M059J (cell line): ENCODE results near the gene CBX7. TPM values are rescaled to one million over a fixed set of nuclear protein-coding genes. Genes with fewer than 3 reads are reported as not detected.
"Not testable (repeated sequence)": the region's sequence is repeated elsewhere in the genome, so short reads cannot be mapped to it uniquely, and the experiment has no call there.

ENCODE experiments used
- DNase-seq: peaks from one replicate; pipeline ENCODE4 v3.0.0-alpha.2; 2012; ENCODE audit warnings: low read depth
- total RNA-seq: library from RNA; depleted of rRNA; stranded (reverse); fragments of >200 nt; shearing (Covaris generic); gene quantifications from 2 replicates; pipeline ENCODE4 v1.2.3, GENCODE V29; 2014

CBX7 gene
- total RNA-seq, 1 experiment from 2014 or later, result 3.0 TPM

DNA sequence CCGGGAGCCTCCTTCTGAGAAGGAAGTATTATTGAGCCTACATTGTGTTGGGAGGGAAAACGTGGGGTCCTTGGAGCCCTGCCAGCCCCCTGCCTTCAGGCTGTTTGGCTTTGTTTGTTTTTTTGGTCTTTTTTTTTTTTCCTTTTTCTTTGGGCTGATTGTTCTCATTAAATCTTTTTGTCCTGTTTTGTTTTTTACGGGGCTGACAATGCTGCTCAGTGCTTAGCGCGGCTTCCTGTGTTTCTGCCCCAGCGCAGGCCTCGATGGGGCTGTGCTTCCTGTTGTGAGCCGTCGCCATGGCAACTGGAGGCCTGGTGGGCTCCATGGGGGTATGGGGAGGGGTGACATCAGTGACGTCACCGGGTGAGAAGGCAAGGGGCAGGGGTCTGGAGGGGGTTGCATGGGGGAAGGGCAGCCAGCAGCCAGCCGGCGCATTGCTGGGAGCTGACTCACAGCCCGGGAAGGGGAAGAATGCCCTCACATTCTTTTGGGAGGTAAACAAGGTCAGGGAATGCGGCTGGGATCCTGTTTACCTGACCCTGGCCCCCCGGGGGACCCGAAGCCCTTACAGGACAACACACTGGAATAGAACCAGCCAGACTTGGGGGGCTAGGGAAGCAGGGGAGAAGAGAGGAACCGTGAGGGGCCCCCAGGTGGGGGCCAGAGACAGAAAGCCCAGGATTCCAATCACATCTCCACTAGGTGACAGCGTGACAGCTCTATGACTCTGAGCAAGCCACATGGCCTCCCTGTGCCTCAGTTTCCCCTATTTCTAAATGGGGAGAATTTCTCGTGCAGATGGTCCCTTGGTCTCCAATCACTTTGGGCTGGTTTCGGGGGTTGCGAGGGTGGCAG lies 22.2 kb upstream of the CBX7 start:
- DNase-seq, result peak; percentile 90

DNA sequence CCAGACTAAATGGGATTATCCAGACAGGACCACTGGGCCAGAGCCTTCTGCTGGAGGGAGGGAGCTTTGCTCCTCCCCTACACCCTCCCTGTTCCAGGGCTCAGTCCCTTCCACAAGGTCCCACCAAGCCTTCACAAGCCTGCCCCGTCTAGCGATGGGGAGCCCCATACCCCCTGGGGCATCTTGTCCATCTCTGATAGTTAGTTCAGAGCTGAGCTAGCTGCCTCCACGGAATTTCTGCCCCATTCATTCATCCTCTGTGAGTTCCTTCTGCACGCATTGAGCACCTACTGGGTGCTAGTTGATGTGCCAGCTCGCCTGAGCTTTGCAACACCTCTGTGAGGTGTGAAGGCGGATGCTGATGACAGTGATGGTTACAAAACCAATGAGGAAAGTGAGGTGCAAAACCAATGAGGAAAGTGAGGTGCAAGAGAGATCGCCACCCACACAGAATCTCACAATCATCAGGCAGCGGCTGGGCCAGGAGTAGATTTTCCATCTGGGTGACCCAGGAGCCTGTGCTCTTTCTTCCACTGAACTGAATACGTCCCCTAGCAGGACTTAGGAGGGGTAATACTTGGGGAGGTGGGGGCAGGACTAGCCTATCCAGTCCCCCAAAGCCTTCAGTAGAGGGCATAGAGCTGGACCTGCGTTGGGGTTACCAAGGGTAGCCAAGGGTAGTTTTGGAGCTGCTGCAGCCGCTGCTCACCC lies 21.5 kb upstream of the CBX7 start:
- DNase-seq, result peak; percentile 8

DNA sequence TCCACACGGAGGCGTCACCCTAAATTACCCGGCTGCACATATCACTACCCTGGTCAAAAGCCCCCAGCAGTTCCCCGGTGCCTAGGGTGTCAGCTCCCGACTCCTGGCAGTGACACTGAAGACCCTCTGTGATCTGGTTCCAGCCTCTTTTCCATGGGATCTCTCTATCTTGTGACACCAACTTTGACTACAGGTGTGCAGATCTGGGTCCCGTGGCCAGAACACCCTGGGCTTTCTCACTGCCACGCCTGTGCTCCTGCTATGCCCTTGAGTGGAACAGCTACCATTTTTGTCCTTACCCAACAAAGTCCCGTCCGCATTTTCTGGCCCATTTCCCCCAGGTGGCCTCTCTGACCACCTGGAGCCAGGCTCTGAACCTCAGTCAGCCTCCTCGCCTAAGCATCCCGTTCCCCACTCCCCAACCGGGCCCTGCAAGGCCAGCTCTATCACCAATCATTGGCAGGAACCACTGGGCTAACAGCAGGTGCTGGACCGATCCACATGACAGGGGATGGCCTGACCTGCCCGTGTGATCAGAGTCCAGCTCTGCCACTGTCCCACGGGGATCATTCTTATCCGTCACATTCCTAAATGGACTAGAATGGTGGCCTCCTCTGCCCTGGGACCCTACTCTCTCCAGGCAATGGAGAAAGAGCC lies 20.7 kb upstream of the CBX7 start:
- DNase-seq, result no peak

DNA sequence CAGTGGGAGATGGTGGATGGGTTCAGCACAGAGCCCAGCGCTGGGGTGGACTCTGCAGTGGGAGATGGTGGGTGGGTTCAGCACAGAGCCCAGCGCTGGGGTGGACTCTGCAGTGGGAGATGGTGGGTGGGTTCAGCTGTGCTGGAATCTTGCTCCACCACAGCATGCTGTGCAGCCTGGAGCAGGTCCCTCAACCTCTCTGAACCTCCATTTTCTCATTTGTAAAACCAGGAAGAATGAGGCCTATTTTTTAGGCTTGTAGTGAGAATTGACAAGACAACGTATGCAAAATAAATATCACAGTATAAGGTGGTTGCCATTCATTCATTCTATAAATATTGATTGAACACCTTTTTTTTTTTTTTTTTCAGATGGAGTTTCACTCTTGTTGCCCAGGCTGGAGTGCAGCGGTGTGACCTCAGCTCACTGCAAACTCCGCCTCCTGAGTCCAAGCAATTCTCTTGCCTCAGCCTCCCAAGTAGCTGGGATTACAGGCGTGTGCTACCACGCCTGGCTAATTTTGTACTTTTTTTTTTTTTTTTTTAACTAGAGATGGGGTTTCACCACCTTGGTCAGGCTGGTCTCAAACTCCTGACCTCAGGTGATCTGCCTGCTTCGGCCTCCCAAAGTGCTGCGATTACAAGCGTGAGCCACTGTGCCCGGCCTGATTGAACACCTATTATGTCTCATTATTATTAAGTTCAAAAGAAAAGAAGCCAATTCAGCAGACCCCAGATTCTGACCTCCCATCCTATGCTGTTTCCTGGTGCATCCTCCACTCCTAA lies 20.0 kb upstream of the CBX7 start:
- DNase-seq, result not testable (repeated sequence)

DNA sequence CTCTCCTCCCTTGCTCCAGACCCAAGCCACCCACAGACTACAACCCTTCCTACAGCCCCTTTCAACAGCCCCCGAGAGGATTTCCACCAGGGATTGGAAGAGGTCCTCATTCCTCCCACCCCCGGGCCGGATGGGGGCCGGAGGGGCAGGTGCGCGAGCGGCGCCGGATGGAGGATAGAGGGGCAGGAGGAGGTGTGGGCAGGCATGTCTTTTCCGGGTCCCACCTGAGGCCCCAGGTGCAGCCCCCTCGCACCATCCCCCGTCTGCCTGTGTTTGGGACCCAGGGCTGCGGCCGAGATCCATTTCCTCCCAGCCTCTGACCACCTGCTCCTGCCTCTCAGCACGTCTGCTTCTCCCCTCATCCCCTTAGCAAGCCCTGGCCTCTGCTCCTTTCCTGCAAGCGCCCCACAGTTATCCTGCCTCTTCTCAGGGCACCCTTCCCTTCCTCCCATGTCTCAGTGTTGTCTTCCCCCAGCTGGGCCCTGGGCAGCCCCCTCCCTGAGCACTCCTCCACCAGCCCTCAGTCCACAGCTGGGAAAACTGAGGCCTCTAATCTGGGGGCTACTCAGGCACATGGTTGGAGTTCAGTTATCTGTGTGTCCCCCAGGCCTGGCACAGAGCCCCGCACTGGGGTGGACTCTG lies 19.3 kb upstream of the CBX7 start:
- DNase-seq, result no peak

DNA sequence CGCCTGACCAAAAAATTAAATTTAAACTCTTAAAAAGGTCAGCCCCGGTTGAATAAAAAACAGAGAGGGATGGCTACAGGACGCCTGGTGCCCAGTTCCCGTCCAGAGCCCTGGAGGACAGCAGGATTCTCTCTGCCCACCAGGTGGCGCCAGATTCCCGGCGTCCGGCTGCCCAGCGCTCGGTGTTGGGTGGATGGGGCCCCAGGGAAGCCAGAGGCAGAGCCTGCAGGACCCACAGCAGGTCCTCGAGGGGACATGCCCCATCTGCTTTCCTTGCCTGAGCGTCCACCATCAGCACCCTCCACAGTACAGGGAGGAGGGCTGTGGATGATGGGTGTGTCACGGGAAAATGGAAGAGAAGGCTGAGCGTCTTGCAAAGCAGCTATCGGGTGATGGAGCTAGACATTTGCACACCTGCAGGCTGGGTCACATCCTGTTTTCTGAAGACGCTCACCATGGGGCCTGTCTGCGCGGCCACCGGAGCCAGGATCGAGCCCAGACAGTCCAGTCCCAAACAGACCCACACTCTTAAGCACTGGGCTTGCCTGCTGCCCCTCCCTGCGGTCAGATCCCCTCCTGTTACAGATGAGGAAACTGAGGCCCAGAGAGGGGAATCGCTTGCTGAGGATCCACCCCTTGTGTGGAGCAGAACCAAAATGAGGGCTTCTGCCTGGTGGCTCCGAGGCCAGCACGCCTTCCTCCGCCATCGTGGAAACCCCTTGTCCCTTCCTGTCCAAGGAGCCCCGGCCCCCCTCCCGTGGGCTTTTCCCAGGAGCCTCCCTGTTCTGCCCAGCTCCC lies 18.5 kb upstream of the CBX7 start:
- peak; percentile 63 for DNase-seq

DNA sequence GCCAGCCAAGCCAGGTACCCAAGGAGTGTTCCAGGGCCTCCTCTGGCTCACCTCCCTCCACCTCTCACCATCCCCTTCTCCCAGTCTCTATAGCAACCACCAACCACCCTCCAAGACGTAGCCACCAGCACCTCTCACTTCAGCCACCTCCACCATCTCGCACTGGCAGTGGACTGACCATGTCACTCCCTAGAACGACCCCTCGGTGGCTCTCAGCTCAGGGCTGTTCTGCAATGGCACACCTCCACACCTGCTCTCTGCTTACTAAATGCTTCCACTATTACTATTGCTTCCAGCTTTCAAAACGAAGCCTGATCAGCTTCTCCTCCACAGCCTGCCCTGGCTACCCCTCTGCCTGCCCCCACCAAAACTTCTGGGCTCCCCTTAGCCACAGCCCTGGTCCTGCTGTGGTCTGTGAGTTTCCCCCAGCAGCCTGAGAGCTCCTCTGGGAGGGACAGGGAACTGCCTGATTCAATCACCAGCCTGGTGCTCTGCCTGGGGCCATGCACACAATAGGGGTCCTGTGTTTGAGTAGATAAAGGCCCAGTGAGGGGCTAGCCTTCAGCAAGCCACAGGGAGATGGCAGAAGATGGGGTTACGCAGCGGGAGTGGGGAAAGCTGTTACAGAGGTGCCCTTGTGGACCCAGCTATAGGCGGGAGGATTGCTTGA lies 17.5 kb upstream of the CBX7 start:
- DNase-seq, result no peak

DNA sequence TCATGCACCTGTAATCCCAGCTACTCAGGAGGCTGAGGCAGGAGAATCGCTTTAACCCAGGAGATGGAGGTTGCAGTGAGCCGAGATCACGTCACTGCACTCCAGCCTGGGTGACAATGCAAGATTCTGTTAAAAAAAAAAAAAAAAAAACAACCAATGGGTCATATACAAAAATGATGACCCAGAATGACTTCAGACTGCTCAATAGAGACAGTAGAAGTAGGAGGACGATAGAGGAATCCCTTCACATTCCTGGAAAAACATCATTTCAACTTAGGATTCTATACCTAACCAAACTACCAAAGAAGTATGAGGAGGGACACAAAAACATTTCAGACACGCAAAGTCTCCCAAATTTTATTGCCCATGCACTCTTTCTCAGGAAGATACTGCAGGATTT lies 14.1 kb upstream of the CBX7 start:
- DNase-seq, result no peak

DNA sequence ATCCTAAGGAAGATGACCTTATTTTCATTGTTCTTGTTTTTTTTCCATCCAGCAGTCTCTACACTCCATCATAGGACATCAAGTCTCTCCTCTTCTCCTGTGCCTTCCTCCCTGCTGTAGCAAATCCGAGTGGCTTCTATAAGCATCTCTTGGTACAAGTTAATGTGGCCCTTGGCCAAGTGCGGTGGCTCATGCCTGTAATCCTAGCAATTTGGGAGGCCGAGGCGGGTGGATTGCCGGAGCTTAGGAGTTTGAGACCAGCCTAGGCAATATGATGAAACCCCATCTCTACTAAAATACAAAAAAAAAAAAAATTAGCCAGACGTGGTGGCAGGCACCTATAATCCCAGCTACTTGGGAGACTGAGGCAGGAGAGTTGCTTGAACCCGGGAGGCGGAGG lies 3.6 kb upstream of the CBX7 start:
- DNase-seq, result not testable (repeated sequence)

DNA sequence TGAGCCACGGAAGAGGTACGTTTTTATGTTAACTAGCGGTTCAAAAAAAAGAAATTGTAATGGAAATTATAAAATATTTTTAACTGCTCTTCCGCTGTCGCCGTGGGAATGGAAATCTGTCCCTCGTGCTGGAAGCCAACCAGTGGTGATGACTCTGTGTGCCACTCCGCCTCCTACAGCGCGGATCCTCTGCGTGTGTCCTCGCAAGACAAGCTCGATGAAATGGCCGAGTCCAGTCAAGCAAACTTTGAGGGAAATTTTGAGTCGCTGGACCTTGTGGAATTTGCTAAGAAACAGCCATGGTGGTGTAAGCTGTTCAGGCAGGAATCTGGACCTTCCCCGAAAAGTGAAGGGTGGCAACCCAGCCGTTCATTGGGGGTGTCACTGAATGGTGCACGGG lies 2.9 kb upstream of the CBX7 start:
- no peak for DNase-seq

DNA sequence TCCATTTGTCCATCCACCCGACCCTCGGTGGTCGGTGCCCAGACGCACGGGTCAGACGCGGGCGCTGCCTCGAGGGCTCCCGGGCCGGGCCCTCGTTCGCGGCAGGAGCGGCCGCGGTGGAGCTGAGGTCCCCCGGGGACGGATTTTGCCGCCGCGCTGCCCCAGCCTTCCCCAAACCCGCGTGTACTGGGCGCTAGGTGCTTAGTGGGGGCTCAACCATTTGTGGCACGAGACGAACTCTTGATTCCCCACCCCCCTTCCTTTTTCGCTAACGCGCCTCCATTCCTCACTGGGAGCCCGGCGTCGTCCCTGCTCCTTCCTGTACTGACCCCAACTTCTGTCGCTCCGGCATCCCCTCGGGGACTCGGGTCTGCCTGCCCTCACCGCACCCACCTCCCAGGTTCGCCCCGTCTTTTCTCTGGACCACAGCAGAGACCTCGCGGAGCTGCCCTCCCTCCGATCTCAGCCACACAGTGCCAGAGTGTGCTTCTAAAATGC lies 789 bp upstream of the CBX7 start:
- DNase-seq, result no peak

DNA sequence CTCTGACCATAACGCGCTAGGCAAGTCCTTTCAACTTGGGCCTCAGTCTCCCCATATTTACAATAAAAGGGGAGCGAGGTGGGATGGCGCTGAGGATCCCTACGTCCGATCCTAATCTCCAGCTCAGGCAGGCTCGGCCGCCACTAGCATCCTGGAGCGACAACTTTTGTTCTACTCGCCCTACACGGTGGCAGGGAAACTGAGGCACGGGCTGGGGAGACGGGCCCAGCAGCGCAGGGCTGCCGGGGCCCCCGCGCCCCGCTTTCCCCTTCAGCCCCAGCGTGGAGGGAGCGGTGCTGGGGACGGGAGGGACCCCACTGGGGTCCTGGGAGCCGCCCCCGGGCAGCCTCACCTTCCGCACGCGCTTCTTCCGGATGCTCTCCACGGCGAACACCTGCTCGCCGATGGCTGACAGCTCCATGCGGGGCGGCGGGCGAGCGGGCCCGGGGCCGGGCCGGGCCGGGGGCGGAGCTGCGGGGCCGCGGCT lies 413 bp downstream of the CBX7 start:
- DNase-seq, result no peak

DNA sequence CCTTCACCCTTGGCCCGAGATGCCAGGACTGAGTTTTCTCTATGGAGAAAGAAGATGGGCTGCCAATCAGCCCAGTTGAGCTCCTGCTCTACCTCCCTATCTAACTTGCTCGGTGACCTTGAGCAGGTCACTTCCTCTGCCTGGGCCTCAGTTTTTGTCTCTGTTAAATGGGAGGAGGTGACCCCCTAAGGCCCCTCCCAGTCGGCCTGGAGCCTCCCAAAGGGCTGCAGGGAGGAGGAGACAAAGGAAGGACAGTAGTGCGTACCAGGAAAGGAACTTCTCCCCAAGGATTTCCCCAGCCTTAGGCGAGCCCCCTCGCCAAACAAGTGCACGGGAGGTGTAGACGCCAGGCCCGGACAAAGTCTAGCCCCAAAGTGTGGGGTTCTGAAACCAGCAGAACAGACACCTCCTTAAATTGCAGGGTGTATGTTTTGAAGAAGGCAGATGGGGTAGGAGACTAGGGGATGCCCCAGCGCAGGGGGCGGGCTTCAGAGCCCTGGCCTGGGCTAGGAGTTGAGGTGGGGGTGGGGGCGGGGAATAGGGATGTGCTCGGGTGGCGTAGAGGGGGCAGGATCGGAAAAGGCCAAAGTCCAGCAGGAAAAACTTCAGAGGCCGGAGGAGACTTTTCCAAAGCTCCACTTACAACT lies 1.0 kb downstream of the CBX7 start:
- no peak for DNase-seq

DNA sequence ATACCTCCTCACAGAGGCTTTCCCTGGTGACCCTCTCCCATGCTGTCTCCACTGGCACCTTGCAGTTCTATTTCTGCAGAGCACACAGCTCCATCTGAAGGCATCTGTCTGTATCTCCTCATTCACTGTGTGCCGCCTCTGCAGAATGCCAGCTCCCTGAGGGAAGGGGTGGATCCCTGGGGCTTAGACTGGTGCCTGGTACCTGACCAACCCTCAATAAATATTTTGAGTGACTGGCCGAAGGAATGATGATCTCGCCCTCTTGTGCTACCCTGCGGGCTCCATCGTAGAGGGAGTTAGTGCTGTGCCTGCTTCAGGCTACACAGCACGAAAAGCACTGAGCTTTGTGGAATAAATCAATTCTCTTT lies 1.6 kb downstream of the CBX7 start:
- peak; percentile 40 for DNase-seq

DNA sequence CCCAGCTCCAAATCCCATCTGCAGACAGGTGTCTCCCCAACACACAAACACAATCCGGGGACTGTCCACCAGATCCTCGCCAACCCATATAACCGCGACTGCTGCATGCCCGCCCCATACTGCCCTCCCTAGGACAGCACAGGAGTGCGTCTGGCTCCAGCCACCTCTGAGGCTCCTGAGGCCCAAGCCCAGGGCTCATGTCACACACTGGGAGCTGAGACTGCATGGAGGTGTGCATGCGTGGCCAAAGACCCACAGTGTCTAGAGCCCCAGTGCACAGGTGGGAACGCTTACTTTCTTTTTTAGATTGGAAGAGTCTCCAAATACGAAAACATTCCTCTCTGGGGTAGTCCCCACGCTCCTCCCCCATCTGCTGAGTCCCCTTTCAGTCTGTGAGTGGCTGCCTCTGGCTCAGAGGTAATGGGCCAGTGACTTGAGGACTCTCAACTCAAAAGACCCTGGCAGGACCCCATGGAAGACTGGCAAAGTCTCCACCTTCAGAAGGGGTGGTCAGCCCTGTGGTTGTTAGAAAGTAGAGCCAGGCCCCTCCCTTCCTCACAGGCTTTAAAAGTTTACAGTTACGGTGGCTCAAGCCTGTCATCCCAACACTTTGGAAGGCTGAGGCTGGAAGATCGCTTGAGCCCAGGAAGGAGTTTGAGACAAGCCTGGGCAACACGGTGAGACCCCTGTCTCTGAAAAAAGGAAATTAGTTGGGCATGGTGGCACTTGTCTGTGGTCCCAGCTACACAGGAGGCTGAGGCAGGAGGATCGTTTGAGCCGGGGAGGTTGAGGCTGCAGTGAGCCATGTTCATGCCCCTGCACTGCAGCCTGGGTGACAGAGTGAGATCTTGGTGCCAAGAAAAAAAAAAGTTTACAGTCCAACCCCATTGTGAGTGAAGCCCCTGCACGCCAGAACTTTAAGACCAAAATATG lies 2.3 kb downstream of the CBX7 start:
- no peak for DNase-seq

DNA sequence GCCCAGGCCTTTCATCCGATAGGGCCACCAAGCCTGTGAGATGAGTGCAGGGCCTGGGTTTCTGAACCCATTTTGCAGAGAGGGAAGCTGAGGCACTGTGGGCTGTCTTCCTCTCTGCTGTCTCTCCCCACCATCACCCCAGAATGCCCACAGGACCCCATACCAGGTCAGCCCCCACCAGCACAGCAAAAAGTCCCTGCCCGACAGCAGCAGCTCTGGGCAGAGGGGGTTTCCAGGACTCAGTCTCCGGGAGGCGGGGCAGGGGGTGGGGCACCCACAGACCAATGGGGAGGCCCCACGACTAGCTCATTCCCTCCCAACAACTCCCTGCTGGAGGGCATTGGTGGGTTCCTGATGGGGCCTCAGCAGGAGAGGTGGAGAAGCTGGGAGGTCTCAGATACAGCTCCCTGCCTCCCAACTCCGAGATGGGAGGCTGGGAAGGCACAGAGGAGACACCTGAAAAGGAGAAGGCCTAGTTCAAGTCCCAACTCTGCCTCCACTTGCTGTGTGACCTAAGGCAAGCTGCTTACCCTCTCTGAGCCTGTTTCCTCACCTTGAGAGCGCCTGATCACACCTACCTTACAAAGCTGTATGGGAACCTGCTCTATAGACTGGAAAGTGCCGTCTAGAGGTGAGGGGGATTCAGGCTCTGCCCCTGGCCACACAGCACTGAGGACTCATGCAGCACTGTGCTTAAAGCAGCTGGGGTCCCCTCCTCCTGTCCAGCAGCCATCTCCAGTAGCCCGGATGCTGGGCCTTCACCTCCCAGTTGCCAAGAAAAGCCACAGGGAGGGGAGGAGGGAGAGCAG lies 3.5 kb downstream of the CBX7 start:
- no peak for DNase-seq

DNA sequence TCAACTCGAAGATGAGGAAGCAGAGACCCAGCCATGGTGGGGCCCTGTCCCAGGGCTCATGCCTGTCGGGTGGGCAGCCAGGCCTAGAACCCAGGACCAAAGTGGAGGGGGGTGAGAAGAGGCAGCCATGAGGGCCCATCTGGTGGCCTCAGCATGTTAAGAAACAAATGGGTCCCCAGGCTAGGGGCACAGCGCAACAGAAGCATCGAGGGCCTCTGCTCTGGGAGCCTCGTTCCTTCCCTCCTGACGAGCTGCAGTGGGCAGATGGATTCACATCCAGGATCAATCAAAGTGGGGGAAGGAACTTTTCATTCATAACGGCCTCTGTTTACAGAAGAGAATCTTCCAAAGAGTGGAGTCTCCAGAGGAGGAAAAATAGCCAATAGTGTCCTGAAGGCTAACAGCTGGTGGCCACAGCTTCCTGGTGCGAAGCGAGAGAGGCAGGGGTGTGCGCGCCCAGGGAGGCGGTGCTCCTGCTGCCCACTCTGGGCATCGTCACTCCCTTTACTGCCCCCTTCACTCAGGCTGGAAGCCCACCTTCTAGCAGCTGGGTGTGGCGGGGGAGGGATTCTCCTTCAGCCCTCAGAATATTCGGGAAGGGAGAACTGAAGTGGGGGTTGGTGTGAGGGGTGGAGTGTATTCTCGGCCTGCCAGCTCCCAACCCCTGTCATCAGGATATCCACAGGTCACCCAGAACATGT lies 4.3 kb downstream of the CBX7 start:
- DNase-seq, result no peak
